IPS-11a (cell line): Measurements from ENCODE around the gene TAOK3.
"Not testable (repeated sequence)": the region's sequence is repeated elsewhere in the genome, so short reads cannot be mapped to it uniquely, and the experiment has no call there.

Source experiments
- H3K4me3 ChIP-seq: one replicate; pipeline ENCODE4 v1.5.1; 2013; ENCODE audit warnings: low read depth, low read length, control low read depth

TAOK3 gene

DNA sequence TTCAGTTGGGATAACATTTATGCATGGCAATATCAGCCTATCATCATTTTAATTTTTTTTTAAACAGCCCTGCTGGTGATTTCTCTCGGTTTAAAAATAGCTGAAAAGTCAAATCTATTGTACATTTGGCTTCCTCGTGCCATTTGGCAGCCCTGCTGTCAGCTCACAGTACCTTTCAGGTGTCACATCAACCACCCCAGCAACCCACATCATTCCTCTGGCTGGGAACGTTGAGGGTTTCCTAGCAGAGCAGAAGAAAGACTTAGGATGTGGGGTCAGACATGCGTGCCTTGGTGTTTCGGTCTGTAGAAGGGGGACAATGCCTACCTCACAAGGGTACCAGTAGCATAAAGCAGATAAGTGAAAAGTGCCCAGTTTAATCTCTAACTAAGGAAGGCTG, 221.0 kb downstream of the TAOK3 start:
- H3K4me3 ChIP-seq = no peak overlapping the region

DNA sequence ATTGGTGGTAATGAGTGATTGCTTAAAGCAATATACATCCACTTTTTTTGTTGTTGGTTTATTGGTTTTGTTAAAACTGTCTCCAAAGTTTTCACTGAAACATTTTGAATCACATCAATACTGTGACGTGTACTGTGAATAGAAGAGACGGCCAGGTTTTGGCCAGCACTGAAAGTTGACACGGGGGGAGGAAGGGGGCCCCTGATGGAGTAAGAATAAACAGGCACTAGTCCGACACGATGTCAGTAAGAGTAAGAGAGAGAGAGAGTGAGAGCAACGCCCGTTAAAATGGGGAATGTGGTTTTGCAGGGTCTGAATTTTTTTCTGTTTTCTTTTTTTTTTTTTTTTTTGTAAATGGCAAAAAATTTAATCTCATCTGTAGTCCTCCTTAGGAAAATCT, 222.1 kb downstream of the TAOK3 start:
- no peak overlapping the region for H3K4me3 ChIP-seq

DNA sequence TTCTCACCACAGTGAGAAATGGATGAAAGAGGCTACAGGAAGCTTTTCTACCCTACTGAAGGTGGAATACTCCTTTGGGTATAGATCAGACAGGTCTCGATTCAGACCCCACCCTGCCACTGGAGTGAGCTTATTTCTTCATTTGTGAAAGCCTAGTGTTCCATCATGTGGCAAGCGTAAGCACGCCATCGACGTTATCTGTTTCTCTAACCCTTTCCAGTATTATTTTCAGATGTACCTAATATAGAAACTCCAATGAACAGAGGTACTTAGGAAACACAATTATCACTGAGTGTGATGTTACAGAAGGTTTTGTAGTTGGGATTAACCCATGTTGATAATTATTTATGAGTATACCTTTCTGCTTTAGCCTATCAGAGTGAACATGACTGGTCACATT, 224.4 kb downstream of the TAOK3 start:
- H3K4me3 ChIP-seq = no peak overlapping the region

DNA sequence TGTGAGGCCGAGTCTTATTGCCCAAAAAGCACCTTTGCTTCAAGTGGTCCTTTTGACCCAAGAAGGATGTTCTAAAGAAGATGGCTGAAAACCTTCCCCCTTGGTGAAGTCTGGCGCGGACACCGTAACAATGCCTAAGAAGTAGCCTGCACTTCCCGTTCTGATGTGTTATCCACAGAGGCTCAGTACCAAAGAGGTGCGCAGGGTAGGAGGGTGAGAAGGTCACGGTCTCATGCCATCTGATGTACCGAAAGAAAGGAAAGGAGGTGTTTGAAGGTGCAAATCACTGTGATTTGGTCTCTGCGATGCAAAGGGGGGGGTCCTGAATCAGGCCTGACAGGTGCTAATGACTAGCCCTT, 226.9 kb downstream of the TAOK3 start:
- H3K4me3 ChIP-seq = no peak overlapping the region

DNA sequence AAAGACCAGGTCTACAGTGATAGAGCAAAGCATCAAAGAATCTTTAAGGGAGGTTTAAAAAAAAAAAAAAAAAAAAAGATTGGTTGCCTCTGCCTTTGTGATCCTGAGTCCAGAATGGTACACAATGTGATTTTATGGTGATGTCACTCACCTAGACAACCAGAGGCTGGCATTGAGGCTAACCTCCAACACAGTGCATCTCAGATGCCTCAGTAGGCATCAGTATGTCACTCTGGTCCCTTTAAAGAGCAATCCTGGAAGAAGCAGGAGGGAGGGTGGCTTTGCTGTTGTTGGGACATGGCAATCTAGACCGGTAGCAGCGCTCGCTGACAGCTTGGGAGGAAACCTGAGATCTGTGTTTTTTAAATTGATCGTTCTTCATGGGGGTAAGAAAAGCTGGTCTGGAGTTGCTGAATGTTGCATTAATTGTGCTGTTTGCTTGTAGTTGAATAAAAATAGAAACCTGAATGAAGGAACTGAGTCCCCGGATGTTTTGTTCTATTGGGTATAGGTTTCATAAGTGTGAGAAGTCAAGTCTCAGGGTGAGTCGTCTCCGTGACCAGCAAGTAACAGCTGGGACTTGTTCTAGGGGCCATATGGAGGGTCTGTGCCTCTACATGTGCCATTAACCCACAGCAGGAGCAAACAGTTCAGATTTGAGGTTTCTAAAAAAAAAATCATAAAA, 227.5 kb downstream of the TAOK3 start:
- H3K4me3 ChIP-seq = no peak overlapping the region

DNA sequence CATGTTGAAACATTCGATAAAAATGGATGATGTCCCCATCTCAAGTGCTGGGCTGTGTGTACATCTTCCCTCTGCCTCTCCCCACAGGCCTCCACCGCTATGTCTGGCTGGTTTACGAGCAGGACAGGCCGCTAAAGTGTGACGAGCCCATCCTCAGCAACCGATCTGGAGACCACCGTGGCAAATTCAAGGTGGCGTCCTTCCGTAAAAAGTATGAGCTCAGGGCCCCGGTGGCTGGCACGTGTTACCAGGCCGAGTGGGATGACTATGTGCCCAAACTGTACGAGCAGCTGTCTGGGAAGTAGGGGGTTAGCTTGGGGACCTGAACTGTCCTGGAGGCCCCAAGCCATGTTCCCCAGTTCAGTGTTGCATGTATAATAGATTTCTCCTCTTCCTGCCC, 228.2 kb downstream of the TAOK3 start:
- H3K4me3 ChIP-seq = no peak overlapping the region

DNA sequence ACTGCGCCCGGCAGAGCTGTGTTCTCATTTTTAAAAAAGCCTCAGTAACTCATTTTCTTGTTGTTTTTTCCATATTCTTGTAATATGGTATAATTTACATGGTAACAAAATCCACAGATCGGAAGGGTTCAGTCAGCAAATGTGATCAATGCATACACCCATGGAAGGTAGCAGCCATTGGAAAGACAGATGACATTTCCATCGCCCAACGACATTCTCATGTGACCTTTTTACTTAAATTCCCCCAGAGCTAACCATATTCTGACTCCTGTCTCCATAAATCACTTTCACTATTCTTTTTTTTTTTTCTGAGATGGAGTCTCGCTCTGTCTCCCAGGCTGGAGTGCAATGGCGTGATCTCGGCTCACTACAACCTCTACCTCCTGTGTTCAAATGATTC, 231.9 kb downstream of the TAOK3 start:
- H3K4me3 ChIP-seq = no peak overlapping the region

DNA sequence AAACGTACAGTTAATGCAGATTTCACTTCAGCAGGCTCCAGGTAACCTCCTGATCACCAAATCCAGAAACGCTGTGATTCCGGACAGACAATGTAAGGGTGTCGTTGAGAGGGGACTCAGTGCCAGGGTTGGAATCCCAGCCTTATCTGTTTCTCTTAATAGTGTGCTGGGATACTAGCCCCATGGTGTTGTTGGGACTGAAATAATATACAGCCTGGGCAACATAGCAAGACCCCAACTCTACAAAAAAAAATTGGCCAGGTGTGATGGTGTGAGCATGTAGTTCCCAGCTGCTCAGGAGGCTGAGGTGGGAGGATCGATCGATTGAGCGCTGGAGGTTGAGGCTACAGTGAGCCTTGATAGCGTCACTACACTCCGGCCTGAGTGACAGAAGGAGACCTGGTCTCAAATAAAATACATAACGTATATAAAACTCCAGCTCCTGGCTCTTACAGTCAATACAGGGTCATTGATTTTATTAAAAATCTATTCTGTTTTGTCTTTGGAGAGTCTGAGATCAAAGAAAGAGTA, 235.5 kb downstream of the TAOK3 start:
- peak overlapping the region; percentile 89 for H3K4me3 ChIP-seq

DNA sequence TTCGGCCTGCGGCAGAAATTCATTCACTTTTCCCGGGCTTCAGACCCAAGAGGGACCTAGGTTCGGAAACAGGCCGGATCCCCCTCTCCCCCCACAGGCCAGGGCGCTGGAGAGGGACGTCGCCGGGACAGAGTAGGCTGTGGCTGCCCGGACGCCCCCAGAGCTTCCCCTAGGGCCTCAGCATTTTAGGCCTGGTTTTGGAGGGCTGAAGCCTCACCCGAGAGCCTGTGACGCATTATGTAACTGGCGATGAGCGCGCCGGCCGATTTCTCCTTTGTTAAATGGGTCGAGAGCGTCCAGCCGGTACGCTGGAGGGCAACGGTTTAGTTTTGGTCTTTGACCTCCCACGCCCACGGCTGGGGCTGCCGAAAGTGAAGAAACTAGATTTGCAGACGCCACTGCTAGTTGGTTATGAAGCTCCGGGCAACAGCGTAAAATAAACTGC, 236.1 kb downstream of the TAOK3 start:
- H3K4me3 ChIP-seq = peak overlapping the region; percentile 89

DNA sequence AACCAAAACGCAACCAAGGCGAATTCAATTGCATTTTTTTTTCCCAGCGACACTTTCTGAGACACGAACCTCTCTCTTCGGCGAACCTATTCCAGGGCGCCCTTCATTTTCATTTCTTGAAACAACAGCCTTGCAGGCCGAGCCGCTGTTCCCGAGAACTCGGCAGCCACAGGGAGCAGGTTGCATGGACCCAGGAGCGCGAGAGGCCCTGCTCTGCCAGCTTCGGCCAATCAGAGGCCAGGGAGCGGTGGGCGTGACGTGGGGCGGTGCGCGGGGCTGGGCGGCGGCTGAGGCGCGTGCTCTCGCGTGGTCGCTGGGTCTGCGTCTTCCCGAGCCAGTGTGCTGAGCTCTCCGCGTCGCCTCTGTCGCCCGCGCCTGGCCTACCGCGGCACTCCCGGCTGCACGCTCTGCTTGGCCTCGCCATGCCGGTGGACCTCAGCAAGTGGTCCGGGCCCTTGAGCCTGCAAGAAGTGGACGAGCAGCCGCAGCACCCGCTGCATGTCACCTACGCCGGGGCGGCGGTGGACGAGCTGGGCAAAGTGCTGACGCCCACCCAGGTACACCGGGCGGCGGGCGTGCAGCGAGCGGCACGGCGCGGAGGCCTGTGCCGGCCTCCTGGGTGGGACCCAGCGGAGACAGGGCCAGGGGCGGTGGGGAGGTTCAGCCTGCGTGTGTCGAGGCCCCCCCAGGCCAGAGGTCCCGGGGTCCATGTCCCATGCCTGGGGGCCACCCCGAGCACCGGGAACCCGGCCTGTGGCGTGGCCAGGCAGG, 236.7 kb downstream of the TAOK3 start, which contains the start of gene PEBP1:
Gene PEBP1 (plus strand): TSS at position 337 of the 771 bp plus-strand sequence. CDS start 86 bp downstream, at position 423.
- peak within 1 kb of the TSS; percentile 89 for H3K4me3 ChIP-seq

DNA sequence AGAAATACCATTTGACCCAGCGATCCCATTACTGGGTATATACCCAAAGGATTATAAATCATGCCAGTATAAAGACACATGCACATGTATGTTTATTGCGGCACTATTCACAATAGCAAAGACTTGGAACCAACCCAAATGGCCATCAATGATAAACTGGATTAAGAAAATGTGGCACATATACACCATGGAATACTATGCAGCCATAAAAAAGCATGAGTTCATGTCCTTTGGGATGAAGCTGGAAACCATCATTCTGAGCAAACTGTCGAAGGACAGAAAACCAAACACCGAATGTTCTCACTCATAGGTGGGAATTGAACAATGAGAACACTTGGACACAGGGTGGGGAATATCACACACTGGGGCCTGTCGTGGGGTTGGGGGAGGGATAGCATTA, 243.3 kb downstream of the TAOK3 start:
- not testable (repeated sequence) for H3K4me3 ChIP-seq

DNA sequence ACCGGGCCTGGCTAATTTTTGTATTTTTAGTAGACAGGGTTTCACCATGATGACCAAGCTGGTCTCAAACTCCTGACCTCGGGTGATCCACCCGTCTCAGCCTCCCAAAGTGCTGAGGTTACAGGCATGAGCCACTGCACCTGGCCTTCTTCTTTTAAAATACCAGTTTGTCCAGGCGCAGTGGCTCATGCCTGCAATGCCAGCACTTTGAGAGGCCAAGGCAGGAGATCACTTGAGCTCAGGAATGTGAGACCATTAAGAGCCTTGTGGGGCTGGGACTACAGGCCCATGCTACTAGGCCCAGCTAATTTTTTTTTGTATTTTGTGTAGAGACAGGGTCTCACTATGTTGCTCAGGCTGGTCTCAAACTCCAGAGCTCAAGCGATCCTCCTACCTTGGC, 244.8 kb downstream of the TAOK3 start:
- no peak overlapping the region for H3K4me3 ChIP-seq

DNA sequence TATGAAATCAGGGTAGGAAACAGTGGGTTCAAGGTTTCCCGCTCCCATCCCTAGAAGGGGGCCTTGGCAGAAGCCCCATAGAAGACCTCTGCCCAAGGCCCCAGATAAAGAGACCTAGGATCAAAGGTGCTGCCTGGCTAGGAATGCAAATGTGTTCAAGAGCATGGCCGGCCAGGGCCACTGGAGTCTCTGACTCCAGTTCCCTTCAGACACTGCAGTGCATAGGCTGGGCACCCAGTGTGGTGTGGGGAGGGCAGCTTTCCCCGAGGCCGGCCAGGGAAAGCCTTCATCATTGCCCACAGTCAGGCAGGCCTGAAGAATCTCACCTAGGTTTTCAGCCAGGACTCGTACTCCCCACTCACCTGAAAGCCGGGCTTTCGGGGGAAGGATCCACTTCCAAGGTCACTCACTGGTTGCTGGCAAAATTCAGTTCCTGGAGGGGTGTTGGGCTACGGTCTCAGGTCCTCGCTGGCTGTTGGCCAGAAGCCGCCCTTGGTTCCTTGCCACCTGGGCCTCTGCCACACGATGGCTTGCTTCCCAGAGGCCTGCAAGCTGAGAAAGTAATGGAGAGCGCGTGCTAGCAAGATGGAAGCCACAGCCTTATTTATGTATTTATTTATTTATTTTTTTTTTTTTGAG, 246.5 kb downstream of the TAOK3 start:
- no peak overlapping the region for H3K4me3 ChIP-seq

DNA sequence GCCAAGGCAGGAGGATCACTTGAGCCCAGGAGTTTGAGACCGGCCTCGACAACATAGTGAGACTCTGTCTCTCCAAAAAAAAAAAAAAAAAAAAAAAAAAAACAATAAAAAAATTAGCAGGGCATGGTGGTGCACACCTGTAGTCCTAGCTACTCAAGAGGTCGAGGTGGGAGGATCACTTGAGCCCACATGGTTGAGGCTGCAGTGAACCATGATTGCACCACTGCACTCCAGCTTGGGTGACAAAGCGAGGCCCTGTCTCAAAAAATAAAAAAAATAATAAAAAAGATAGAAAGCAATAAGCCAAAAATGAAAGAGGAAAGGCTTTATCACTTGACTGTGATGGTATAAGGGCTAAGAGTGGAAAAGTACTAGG, 247.0 kb downstream of the TAOK3 start:
- H3K4me3 ChIP-seq = no peak overlapping the region

DNA sequence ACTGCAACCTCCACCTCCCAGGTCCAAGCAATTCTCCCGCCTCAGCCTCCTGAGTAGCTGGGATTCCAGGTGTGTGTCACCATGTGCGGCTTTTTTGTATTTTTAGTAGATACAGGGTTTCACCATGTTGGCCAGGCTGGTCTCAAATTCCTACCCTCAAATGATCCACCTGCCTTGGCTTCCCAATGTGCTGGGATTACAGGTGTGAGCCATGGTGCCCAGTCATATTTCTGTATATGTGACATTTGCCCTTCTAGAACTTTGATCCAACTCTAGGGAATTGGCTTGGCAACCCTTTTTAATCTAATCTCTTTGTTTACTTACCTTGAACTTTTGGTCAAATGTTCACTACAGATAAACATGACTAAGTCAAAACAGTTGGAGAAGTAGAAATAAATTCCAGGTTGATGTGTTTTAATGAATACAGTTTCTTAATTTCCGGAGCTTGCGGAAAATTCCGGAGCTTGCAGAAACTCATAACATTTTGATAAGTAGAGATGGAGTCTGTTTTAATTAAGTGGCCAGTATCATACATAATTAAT, 248.3 kb downstream of the TAOK3 start:
- no peak overlapping the region for H3K4me3 ChIP-seq

DNA sequence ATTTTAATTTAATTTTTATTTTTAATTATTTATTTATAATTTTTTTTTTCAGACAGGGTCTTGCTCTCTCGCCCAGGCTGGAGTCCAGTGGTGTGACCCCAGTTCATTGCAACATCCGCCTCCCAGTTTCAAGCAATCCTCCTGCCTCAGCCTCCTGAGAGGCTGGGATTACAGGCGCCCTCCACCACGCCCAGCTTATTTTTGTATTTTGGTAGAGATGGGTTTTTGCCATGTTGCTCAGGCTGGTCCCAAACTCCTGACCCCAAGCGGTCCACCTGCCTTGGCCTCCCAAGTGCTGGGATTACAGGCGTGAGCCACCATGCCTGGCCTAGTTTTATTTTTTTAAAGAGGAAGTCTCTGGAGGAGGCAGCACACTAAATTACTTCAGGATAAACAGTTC, 250.4 kb downstream of the TAOK3 start:
- no peak overlapping the region for H3K4me3 ChIP-seq

DNA sequence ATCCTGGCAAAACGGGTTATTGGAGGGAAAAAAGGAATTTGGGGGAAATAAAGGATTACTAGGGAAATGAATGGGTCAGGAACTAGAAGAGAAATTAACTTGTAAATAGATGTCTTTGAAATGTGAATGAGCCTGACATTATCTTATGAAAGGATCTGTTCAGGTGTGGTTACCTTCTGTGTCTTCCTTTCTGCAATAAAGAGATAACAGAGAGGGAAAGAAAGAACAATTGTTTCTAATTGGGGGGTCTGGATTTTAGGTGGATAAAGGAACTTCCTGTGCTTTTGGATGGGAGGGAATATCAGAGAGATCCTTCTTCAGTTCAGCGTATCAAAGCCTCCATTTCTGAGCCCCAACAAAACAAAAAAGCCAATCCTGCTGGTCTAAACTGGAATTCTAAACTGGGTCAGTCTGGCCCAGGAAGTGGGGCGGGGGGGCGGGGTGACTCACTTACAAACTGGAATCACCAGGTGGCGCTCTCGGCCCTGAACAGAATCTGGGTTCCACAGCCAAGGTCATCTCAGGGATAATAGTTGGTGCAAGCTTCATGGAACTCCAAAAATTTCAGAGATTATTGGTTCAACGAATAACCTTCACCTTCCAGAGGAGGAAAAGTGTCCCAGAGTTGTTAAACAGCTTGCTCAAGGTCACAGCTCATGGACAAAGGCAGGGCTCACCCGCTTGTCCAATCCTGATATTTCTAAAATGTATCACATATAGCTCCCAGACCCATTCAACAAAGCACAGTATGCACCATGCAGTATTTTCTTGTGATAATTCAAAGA, 251.9 kb downstream of the TAOK3 start:
- H3K4me3 ChIP-seq = no peak overlapping the region

DNA sequence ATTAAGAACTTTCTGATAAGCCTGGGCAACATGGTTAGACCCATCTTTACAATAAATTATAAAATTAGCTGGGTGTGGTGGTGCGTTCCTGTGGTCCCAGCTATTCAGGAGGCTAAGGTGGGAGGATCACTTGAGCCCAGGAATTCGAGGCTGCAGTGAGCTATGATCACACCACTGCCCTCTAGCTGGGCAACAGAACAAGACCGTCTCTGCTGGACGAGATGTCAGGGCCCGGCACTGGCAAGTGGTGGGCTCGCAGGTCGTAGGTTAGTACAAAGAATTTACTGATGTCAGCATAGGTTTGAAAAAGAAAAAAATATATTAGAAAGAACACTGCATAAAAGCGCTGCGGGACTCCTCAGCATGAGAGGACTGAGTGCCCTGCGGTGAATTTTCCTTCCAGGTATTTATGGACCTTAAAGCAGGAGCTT, 253.2 kb downstream of the TAOK3 start:
- H3K4me3 ChIP-seq = no peak overlapping the region

DNA sequence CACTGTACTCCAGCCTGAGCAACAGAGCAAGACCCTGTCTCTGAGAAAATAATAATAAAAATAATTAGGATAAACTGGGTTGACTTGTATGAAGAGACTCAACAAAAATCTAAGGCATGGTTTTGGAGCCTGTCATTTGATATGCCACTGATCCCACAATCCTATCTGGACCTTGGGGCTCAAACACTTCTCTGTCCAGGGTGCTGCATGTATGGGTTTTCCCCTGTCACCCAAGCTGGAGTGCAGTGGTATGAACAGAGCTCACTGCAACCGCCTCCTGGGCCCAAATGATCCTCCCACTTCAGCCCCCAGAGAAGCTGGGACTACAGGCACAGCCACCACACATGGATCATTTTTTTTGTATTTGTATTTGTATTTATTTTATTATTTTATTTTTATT, 263.6 kb downstream of the TAOK3 start:
- no peak overlapping the region for H3K4me3 ChIP-seq

DNA sequence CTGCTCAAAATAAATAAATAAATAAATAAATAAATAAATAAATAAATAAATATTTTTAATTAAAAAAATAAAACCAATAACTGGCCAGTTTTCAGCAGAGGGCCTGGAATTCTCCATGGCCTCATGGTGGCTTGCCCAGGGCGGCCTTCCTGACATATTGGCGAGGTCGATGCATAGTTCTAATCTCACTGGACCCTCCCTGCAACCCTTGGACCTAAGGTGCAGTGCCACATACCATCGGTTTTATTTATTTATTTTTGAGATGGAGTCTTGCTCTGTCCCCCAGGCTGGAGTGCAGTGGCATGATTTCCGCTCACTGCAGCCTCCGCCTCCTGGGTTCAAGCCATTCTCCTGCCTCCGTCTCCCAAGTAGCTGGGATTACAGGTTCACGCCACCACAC, 265.0 kb downstream of the TAOK3 start:
- H3K4me3 ChIP-seq = no peak overlapping the region

DNA sequence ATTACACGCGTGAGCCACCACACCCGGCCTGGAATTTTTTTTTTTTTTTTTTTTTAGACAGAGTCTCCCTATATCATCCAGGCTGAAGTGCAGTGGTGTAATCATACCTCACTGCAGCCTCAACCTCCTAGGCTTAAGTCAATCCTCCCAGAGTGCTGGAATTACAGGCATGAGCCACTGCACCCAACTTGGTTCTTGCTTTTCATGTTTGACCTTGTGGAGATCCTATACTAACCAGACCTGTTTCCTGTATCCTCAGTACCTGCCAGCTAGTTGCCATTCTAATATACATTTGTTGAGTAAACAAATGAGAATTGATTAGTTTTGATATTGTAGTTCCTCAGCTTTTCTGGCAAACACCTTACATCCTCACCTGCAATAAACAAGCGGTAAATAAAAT, 265.7 kb downstream of the TAOK3 start:
- no peak overlapping the region for H3K4me3 ChIP-seq
